ENCODE data around the gene UST.

DNA sequence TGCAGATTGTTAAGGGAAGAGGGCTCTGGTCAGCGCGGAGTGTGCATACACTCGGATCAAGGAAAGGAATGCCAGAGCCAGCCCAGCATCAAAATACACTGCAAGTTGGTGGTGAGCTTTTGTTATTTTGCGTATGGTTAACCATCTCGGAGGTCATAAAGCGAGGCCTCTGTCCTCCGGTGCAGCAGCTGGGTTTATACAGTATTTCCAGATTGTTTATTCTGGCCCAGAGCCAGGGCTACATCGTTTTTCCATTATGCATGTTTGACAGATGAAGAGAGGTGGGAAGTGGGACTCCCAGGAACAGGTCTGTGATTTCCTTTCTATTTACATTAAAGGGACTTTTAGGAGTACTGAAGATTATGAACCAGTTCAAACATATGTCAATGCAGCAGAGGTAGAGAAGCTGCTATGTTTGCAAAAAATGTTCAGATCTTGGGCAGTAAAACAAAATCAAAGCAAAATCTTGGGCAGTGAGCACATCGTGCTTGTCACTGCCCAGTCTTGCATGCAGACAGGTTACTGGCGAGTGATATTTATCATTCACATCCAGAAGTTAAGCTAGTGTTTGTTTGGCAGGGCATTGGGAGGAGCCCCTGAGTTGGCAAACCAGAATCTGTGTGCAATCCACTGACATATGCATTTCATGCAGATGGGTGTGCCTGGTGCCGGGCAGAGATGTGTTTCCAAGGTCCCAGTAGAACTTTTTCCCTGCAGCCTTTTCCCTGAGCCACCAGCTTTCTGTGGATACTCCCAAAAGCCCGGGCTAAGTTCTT, 314.3 kb downstream of the UST start:
- TF ChIP-seq CREB1 (CRISPR knock-in tag; IDR thresholded peaks at IDR 0.05) (no peak), TEAD4 (CRISPR knock-in tag; IDR thresholded peaks at IDR 0.05) (no peak), CTCF (IDR thresholded peaks at IDR 0.05) (no peak)
- TF ChIP-seq, protein P1, sequence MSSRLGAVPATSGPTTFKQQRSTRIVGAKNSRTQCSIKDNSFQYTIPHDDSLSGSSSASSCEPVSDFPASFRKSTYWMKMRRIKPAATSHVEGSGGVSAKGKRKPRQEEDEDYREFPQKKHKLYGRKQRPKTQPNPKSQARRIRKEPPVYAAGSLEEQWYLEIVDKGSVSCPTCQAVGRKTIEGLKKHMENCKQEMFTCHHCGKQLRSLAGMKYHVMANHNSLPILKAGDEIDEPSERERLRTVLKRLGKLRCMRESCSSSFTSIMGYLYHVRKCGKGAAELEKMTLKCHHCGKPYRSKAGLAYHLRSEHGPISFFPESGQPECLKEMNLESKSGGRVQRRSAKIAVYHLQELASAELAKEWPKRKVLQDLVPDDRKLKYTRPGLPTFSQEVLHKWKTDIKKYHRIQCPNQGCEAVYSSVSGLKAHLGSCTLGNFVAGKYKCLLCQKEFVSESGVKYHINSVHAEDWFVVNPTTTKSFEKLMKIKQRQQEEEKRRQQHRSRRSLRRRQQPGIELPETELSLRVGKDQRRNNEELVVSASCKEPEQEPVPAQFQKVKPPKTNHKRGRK (CRISPR knock-in tag; IDR thresholded peaks at IDR 0.05; ENCODE audit: borderline replicate concordance) = no peak

All from WTC11 (cell line).